Brain microvascular endothelial cell (primary cell): Measurements from ENCODE around the gene KLC1.
"Not testable (repeated sequence)": the region's sequence is repeated elsewhere in the genome, so short reads cannot be mapped to it uniquely, and the experiment has no call there.

Experiments used
- DNase-seq: peaks from one replicate; pipeline ENCODE4 v3.0.0-alpha.2; 2020
- H3K27ac ChIP-seq: fragments of 250-450 bp; sonication (Bioruptor Pico); 2 replicates; pipeline ENCODE4 v1.5.1; 2020; ENCODE audit warnings: mild to moderate bottlenecking, moderate library complexity
- H3K27me3 ChIP-seq: fragments of 250-450 bp; sonication (Bioruptor Pico); replicated peaks from 2 replicates; pipeline ENCODE4 v1.5.1; 2020; ENCODE audit warnings: mild to moderate bottlenecking
- H3K36me3 ChIP-seq: fragments of 250-450 bp; sonication (Bioruptor Pico); replicated peaks from 2 replicates; pipeline ENCODE4 v1.5.1; 2020; ENCODE audit warnings: mild to moderate bottlenecking
- H3K4me3 ChIP-seq: 2 replicates; pipeline ENCODE4 v1.5.1; 2011; ENCODE audit warnings: low read depth, mild to moderate bottlenecking, control low read depth, low read length, moderate library complexity
- CTCF ChIP-seq: IDR thresholded peaks from 2 replicates; pipeline ENCODE4 v1.5.1; 2011; ENCODE audit warnings: low read depth, mild to moderate bottlenecking, moderate library complexity, low read length, control low read depth, inconsistent platforms; ENCODE audit errors: missing control alignments
- in situ Hi-C: cut with HindIII; loops from 2 replicates; pipeline ENCODE4 v1.10.0; 2017; ENCODE audit warnings: low sequenced_read_pairs, low pct_ligation_motif_present

The KLC1 gene

GRCh38 chr14:103650213-103650612 lies 21.2 kb downstream of the KLC1 start:
- in situ Hi-C loops: no loop called here
- no peak for DNase-seq
- TF ChIP-seq CTCF: no peak
- H3K27me3 ChIP-seq: no peaks in the 10 kb centered on the region
- no peak overlapping the region for H3K27ac ChIP-seq
- H3K36me3 ChIP-seq: peaks cover 12% of the 10 kb centered on the region
- no peak overlapping the region for H3K4me3 ChIP-seq

GRCh38 chr14:103651585-103651984 lies 22.6 kb downstream of the KLC1 start:
- Histone ChIP-seq H3K27me3 (no peaks in the 10 kb centered on the region), H3K27ac (no peak overlapping the region), H3K36me3 (peaks cover 25% of the 10 kb centered on the region), H3K4me3 (no peak overlapping the region)
- DNase-seq: no peak
- TF ChIP-seq CTCF: no peak
- in situ Hi-C loops: no loop called here

- DNase-seq: no peak
- in situ Hi-C loops: no loop called here
- Histone ChIP-seq H3K36me3 (peaks cover 29% of the 10 kb centered on the region), H3K27ac (no peak overlapping the region), H3K4me3 (no peak overlapping the region), H3K27me3 (no peaks in the 10 kb centered on the region)
- no peak for TF ChIP-seq CTCF
These were observed 23.8 kb downstream of the KLC1 start for GRCh38 chr14:103652806-103653205.

GRCh38 chr14:103653336-103653735 lies 24.3 kb downstream of the KLC1 start:
- in situ Hi-C loops, DNase-seq: not testable (repeated sequence)
- peaks cover 33% of the 10 kb centered on the region for H3K36me3 ChIP-seq

GRCh38 chr14:103653805-103654204 lies 24.8 kb downstream of the KLC1 start:
- TF ChIP-seq CTCF: no peak
- in situ Hi-C loops: no loop called here
- Histone ChIP-seq H3K27me3 (no peaks in the 10 kb centered on the region), H3K36me3 (peaks cover 33% of the 10 kb centered on the region), H3K4me3 (no peak overlapping the region), H3K27ac (no peak overlapping the region)
- no peak for DNase-seq

More at GRCh38 chr14:103653336-103653735, 24.3 kb downstream of the KLC1 start:
- not testable (repeated sequence) for H3K4me3 ChIP-seq, H3K27ac ChIP-seq, H3K27me3 ChIP-seq

- in situ Hi-C loops: no loop called here
- Histone ChIP-seq H3K4me3 (no peak overlapping the region), H3K36me3 (peaks cover 37% of the 10 kb centered on the region), H3K27me3 (no peaks in the 10 kb centered on the region), H3K27ac (no peak overlapping the region)
- TF ChIP-seq CTCF: no peak
- no peak for DNase-seq
These were observed 25.6 kb downstream of the KLC1 start for GRCh38 chr14:103654619-103655018.
